Loucy (cell line): ENCODE measurements around the gene PDIA6.
"Not testable (repeated sequence)": the region's sequence is repeated elsewhere in the genome, so short reads cannot be mapped to it uniquely, and the experiment has no call there.

Experiments used
- H2AFZ ChIP-seq: fragments of 200-600 bp; sonication (generic); 2 replicates; pipeline ENCODE4 v1.6.0; 2016; ENCODE audit warnings: antibody characterized with exemption, mild to moderate bottlenecking, low read length, moderate library complexity
- H3F3A ChIP-seq: fragments of 200-600 bp; 2 replicates; pipeline ENCODE4 v1.6.0; 2016; ENCODE audit warnings: antibody characterized with exemption, low read depth, mild to moderate bottlenecking
- H3K27me3 ChIP-seq: fragments of 200-600 bp; sonication (generic); 2 replicates; pipeline ENCODE4 v1.6.1; 2014; ENCODE audit warnings: low read length, mild to moderate bottlenecking; ENCODE audit not compliant: insufficient read depth, poor library complexity, severe bottlenecking
- H3K36me3 ChIP-seq: fragments of 200-600 bp; sonication (generic); 2 replicates; pipeline ENCODE4 v1.6.1; 2016; ENCODE audit warnings: low read length; ENCODE audit not compliant: insufficient read depth
- H3K4me1 ChIP-seq: fragments of 200-600 bp; sonication (generic); 2 replicates; pipeline ENCODE4 v1.5.1; 2014; ENCODE audit warnings: low read length, mild to moderate bottlenecking; ENCODE audit not compliant: insufficient read depth, poor library complexity, severe bottlenecking
- H3K4me2 ChIP-seq: fragments of 200-600 bp; sonication (generic); 2 replicates; pipeline ENCODE4 v1.6.0; 2014; ENCODE audit warnings: antibody characterized with exemption, low read length, low read depth, mild to moderate bottlenecking; ENCODE audit not compliant: poor library complexity, severe bottlenecking
- H3K4me3 ChIP-seq: fragments of 200-600 bp; sonication (generic); 2 replicates; pipeline ENCODE4 v1.5.1; 2014; ENCODE audit warnings: low read length, mild to moderate bottlenecking, mixed read lengths; ENCODE audit not compliant: poor library complexity, severe bottlenecking
- H3K79me2 ChIP-seq: fragments of 200-600 bp; sonication (generic); 2 replicates; pipeline ENCODE4 v1.6.1; 2014; ENCODE audit warnings: low read length; ENCODE audit not compliant: insufficient read depth
- H3K9ac ChIP-seq: fragments of 200-600 bp; sonication (generic); 2 replicates; pipeline ENCODE4 v1.6.0; 2014; ENCODE audit warnings: mild to moderate bottlenecking, low read depth, low read length, moderate library complexity; ENCODE audit not compliant: poor library complexity, severe bottlenecking
- H3K9me2 ChIP-seq: fragments of 200-600 bp; sonication (generic); replicated peaks from 2 replicates; pipeline ENCODE4 v1.6.1; 2016; ENCODE audit warnings: low read depth, low read length, mixed read lengths
- H3K9me3 ChIP-seq: fragments of 200-600 bp; sonication (generic); 2 replicates; pipeline ENCODE4 v1.6.1; 2014; ENCODE audit warnings: mild to moderate bottlenecking, antibody characterized with exemption, low read length, low read depth; ENCODE audit not compliant: insufficient read depth
- H4K20me1 ChIP-seq: fragments of 200-600 bp; sonication (generic); 2 replicates; pipeline ENCODE4 v1.6.0; 2014; ENCODE audit warnings: antibody characterized with exemption, low read length, mild to moderate bottlenecking; ENCODE audit not compliant: insufficient read depth, poor library complexity, severe bottlenecking
- CTCF ChIP-seq: fragments of 200-600 bp; sonication (generic); conservative IDR thresholded peaks from 2 replicates; pipeline ENCODE4 v1.5.1; 2014; ENCODE audit warnings: mild to moderate bottlenecking, antibody characterized with exemption, low read length
- EZH2phosphoT487 ChIP-seq: fragments of 200-600 bp; IDR thresholded peaks from 2 replicates; pipeline ENCODE4 v1.6.1; 2018; ENCODE audit warnings: antibody characterized with exemption, mild to moderate bottlenecking, moderate library complexity, borderline replicate concordance

The PDIA6 gene

GRCh38 chr2:10811517-10811916, 1.1 kb downstream of the PDIA6 start:
- Histone ChIP-seq H2AFZ (no peak overlapping the region), H3F3A (no peaks in the 10 kb centered on the region), H4K20me1 (peaks cover 53% of the 10 kb centered on the region), H3K9me3 (no peaks in the 10 kb centered on the region), H3K79me2 (peaks cover 60% of the 10 kb centered on the region), H3K9me2 (no peaks in the 10 kb centered on the region), H3K36me3 (no peaks in the 10 kb centered on the region; the same call in 1 of the 2 replicates), H3K4me2 (peak overlapping the region; percentile 97), H3K4me3 (peak overlapping the region; percentile 97), H3K4me1 (peaks cover 51% of the 10 kb centered on the region), H3K9ac (peak overlapping the region; percentile 97), H3K27me3 (no peaks in the 10 kb centered on the region)
- TF ChIP-seq CTCF (no peak), EZH2phosphoT487 (no peak)

GRCh38 chr2:10810202-10811161, 2.1 kb downstream of the PDIA6 start:
- Histone ChIP-seq H4K20me1 (peaks cover 57% of the 10 kb centered on the region), H3K4me1 (peaks cover 51% of the 10 kb centered on the region)
- no peak for TF ChIP-seq CTCF
- TF ChIP-seq EZH2phosphoT487: no peak

GRCh38 chr2:10806543-10806942, 6.0 kb downstream of the PDIA6 start:
- no peak for TF ChIP-seq CTCF
- TF ChIP-seq EZH2phosphoT487: no peak
- H4K20me1 ChIP-seq: peaks cover 76% of the 10 kb centered on the region

More at GRCh38 chr2:10810202-10811161, 2.1 kb downstream of the PDIA6 start:
- Histone ChIP-seq H3K9me2 (no peaks in the 10 kb centered on the region), H3K79me2 (peaks cover 68% of the 10 kb centered on the region), H2AFZ (no peak overlapping the region), H3K27me3 (no peaks in the 10 kb centered on the region), H3K36me3 (no peaks in the 10 kb centered on the region; the same call in 1 of the 2 replicates), H3F3A (no peaks in the 10 kb centered on the region), H3K4me2 (peak overlapping the region; percentile 97), H3K4me3 (peak overlapping the region; percentile 97), H3K9ac (peak overlapping the region; percentile 97), H3K9me3 (no peaks in the 10 kb centered on the region)

GRCh38 chr2:10805990-10806389, 6.6 kb downstream of the PDIA6 start:
- H3K9me3 ChIP-seq, H3K27me3 ChIP-seq, H3K4me2 ChIP-seq, H3K9me2 ChIP-seq, H3K9ac ChIP-seq, H3F3A ChIP-seq, H3K4me3 ChIP-seq, H2AFZ ChIP-seq: not testable (repeated sequence)
- Histone ChIP-seq H4K20me1 (peaks cover 76% of the 10 kb centered on the region), H3K79me2 (peaks cover 86% of the 10 kb centered on the region), H3K4me1 (peaks cover 52% of the 10 kb centered on the region), H3K36me3 (peaks cover 19% of the 10 kb centered on the region)

More at GRCh38 chr2:10806543-10806942, 6.0 kb downstream of the PDIA6 start:
- Histone ChIP-seq H3K4me1 (peaks cover 57% of the 10 kb centered on the region), H3K9me2 (no peaks in the 10 kb centered on the region), H2AFZ (no peak overlapping the region), H3K9ac (no peak overlapping the region), H3F3A (no peaks in the 10 kb centered on the region), H3K79me2 (peaks cover 86% of the 10 kb centered on the region), H3K36me3 (peaks cover 14% of the 10 kb centered on the region), H3K27me3 (no peaks in the 10 kb centered on the region), H3K4me2 (peak overlapping the region; percentile 97), H3K4me3 (peak overlapping the region; percentile 97), H3K9me3 (no peaks in the 10 kb centered on the region)
